H9 (cell line): ENCODE data around the gene ACER3. TPM values are rescaled to one million over a fixed set of nuclear protein-coding genes. Genes with fewer than 3 reads are reported as not detected.

Experiments
- DNase-seq: peaks from one replicate; pipeline ENCODE4 v3.0.0-alpha.2; 2017
- H2AFZ ChIP-seq: one replicate; pipeline ENCODE4 v1.6.1; 2013; ENCODE audit warnings: mild to moderate bottlenecking, low read length, control low read depth, moderate library complexity
- H2AK5ac ChIP-seq: 2 replicates; pipeline ENCODE4 v1.6.1; 2013; ENCODE audit warnings: low read length, control low read depth, mixed read lengths; ENCODE audit not compliant: insufficient read length
- H2BK120ac ChIP-seq: one replicate; pipeline ENCODE4 v1.6.1; 2013; ENCODE audit warnings: low read depth, mild to moderate bottlenecking, low read length, control low read depth, inconsistent platforms; ENCODE audit not compliant: poor library complexity, severe bottlenecking
- H2BK12ac ChIP-seq: 2 replicates; pipeline ENCODE4 v1.6.1; 2013; ENCODE audit warnings: low read length, control low read depth, mixed read lengths, low read depth; ENCODE audit not compliant: insufficient read length
- H2BK15ac ChIP-seq: 2 replicates; pipeline ENCODE4 v1.6.1; 2013; ENCODE audit warnings: low read depth, low read length, control low read depth
- H2BK20ac ChIP-seq: one replicate; pipeline ENCODE4 v1.6.1; 2013; ENCODE audit warnings: low read depth, mild to moderate bottlenecking, low read length, control low read depth, inconsistent platforms; ENCODE audit not compliant: poor library complexity, severe bottlenecking
- H2BK5ac ChIP-seq: 2 replicates; pipeline ENCODE4 v1.6.1; 2013; ENCODE audit warnings: low read length, control low read depth, mixed read lengths; ENCODE audit not compliant: insufficient read length
- H3K14ac ChIP-seq: 2 replicates; pipeline ENCODE4 v1.6.1; 2013; ENCODE audit warnings: low read length, control low read depth; ENCODE audit not compliant: insufficient read depth
- H3K18ac ChIP-seq: 2 replicates; pipeline ENCODE4 v1.6.1; 2013; ENCODE audit warnings: low read depth, mild to moderate bottlenecking, mixed read lengths, low read length, control low read depth; ENCODE audit not compliant: insufficient read length
- H3K23ac ChIP-seq: 2 replicates; pipeline ENCODE4 v1.6.1; 2013; ENCODE audit warnings: low read length, control low read depth, mixed read lengths, low read depth; ENCODE audit not compliant: insufficient read length
- H3K23me2 ChIP-seq: 2 replicates; pipeline ENCODE4 v1.6.1; 2013; ENCODE audit warnings: low read depth, mild to moderate bottlenecking, mixed read lengths, low read length, control low read depth; ENCODE audit not compliant: insufficient read length, poor library complexity, severe bottlenecking
- H3K27ac ChIP-seq: 2 replicates; pipeline ENCODE4 v1.5.1; 2013; ENCODE audit warnings: low read length, control low read depth, mixed read lengths, low read depth; ENCODE audit not compliant: insufficient read length
- H3K27me3 ChIP-seq: 2 replicates; pipeline ENCODE4 v1.6.1; 2013; ENCODE audit warnings: low read length, control low read depth, inconsistent platforms; ENCODE audit not compliant: insufficient read depth
- H3K4ac ChIP-seq: 2 replicates; pipeline ENCODE4 v1.6.1; 2013; ENCODE audit warnings: low read depth, mild to moderate bottlenecking, control low read depth, inconsistent platforms, low read length, moderate library complexity
- H3K4me1 ChIP-seq: 2 replicates; pipeline ENCODE4 v1.6.1; 2013; ENCODE audit warnings: low read length, control low read depth, inconsistent platforms; ENCODE audit not compliant: insufficient read depth
- H3K4me2 ChIP-seq: 2 replicates; pipeline ENCODE4 v1.6.1; 2013; ENCODE audit warnings: low read length, control low read depth, mixed read lengths; ENCODE audit not compliant: insufficient read length, insufficient read depth
- H3K56ac ChIP-seq: 2 replicates; pipeline ENCODE4 v1.6.1; 2013; ENCODE audit warnings: low read depth, mild to moderate bottlenecking, mixed read lengths, low read length, control low read depth; ENCODE audit not compliant: insufficient read length
- H3K79me1 ChIP-seq: 2 replicates; pipeline ENCODE4 v1.6.1; 2013; ENCODE audit warnings: low read depth, mild to moderate bottlenecking, moderate library complexity, low read length, control low read depth, inconsistent platforms; ENCODE audit not compliant: insufficient read depth, poor library complexity, severe bottlenecking
- H3K79me2 ChIP-seq: 2 replicates; pipeline ENCODE4 v1.6.1; 2013; ENCODE audit warnings: low read length, control low read depth, inconsistent platforms; ENCODE audit not compliant: insufficient read depth
- H3K9ac ChIP-seq: 2 replicates; pipeline ENCODE4 v1.6.1; 2013; ENCODE audit warnings: low read length, control low read depth, mixed read lengths; ENCODE audit not compliant: insufficient read length; ENCODE audit errors: extremely low read depth
- H3K9me3 ChIP-seq: one replicate; pipeline ENCODE4 v1.6.1; 2013; ENCODE audit warnings: low read depth, low read length, inconsistent platforms; ENCODE audit not compliant: control insufficient read depth
- H3T11ph ChIP-seq: one replicate; pipeline ENCODE4 v1.6.1; 2013; ENCODE audit warnings: mild to moderate bottlenecking, low read length, control low read depth, inconsistent platforms
- H4K20me1 ChIP-seq: one replicate; pipeline ENCODE4 v1.6.1; 2013; ENCODE audit not compliant: control insufficient read depth, insufficient read length, insufficient read depth
- H4K5ac ChIP-seq: 2 replicates; pipeline ENCODE4 v1.6.1; 2013; ENCODE audit warnings: low read depth, mild to moderate bottlenecking, mixed read lengths, low read length, control low read depth; ENCODE audit not compliant: insufficient read length
- H4K8ac ChIP-seq: replicated peaks from 2 replicates; pipeline ENCODE4 v1.6.1; 2013; ENCODE audit warnings: low read length, control low read depth, mixed read lengths, low read depth; ENCODE audit not compliant: insufficient read length
- H4K91ac ChIP-seq: 2 replicates; pipeline ENCODE4 v1.6.1; 2013; ENCODE audit warnings: low read depth, mild to moderate bottlenecking, moderate library complexity, mixed read lengths, low read length, control low read depth; ENCODE audit not compliant: insufficient read length
- H3K27ac Mint-ChIP-seq, 3 experiments: 2 replicates in 2 of 3; 3 replicates in 1 of 3; pipeline ENCODE4 v1.8.0; 2020 to 2021; ENCODE audit warnings: mixed read lengths in 3 of 3, mild to moderate bottlenecking in 1 of 3, moderate library complexity in 1 of 3
- H3K27me3 Mint-ChIP-seq: 2 replicates; pipeline ENCODE4 v1.8.0; 2021; ENCODE audit warnings: low read depth, mild to moderate bottlenecking, moderate library complexity, mixed read lengths
- H3K36me3 Mint-ChIP-seq, 3 experiments: 2 replicates in 2 of 3; 3 replicates in 1 of 3; pipeline ENCODE4 v1.8.0; 2020 to 2021; ENCODE audit warnings: low read depth in 3 of 3, mixed read lengths in 3 of 3; ENCODE audit not compliant: insufficient read depth in 1 of 3
- H3K4me1 Mint-ChIP-seq, 2 experiments: 2 replicates each; pipeline ENCODE4 v1.8.0; 2020; ENCODE audit warnings: mixed read lengths in 2 of 2
- H3K4me3 Mint-ChIP-seq, 2 experiments: 2 replicates in 1 of 2; 3 replicates in 1 of 2; pipeline ENCODE4 v1.8.0; 2020 to 2021; ENCODE audit warnings: mild to moderate bottlenecking in 2 of 2, mixed read lengths in 2 of 2, moderate library complexity in 1 of 2
- H3K9me3 Mint-ChIP-seq, 2 experiments: 2 replicates in 1 of 2; 3 replicates in 1 of 2; pipeline ENCODE4 v1.8.0; 2020; ENCODE audit warnings: mild to moderate bottlenecking in 2 of 2, mixed read lengths in 2 of 2, moderate library complexity in 1 of 2
- CTCF ChIP-seq: fragments of 200-600 bp; sonication (generic); conservative IDR thresholded peaks from 3 replicates; pipeline ENCODE4 v1.8.0; 2021; ENCODE audit warnings: antibody characterized with exemption, mild to moderate bottlenecking
- WGBS: extraction: QIAGEN DNeasy Blood & Tissue Kit; methylation state at CpG from one replicate; pipeline ENCODE4 v1.1.7; 2013; ENCODE audit warnings: missing lambda C conversion rate, low lambda C conversion rate, mixed read lengths; ENCODE audit not compliant: insufficient read length; ENCODE audit errors: extremely low coverage; 5-methylcytosine and 5-hydroxymethylcytosine counted together
- total RNA-seq: library from RNA; stranded (reverse); gene quantifications from 2 replicates; pipeline ENCODE4 v1.2.1, GENCODE V29; 2021

Gene ACER3
- total RNA-seq, 1 experiment from 2014 or later: 14.7 TPM

- H3T11ph ChIP-seq: no peak overlapping the region
- WGBS: no CpG with 5 or more reads among the region's 2 CpGs
- no peaks in the 10 kb centered on the region for H3K9me3 Mint-ChIP-seq
- no peaks in the 10 kb centered on the region for H3K27me3 Mint-ChIP-seq
- H3K9ac ChIP-seq: no peak overlapping the region
- no peak overlapping the region for H2BK20ac ChIP-seq
- H3K4me1 Mint-ChIP-seq: peaks cover 16 to 24% of the 10 kb centered on the region in 2 experiments
- H3K9me3 ChIP-seq: no peaks in the 10 kb centered on the region
- H2BK5ac ChIP-seq: no peak overlapping the region
- 0 out of 7 replicates have a peak overlapping the region, but pooled peaks of 1 of the 3 experiments have one; percentile 9 for H3K27ac Mint-ChIP-seq
- H3K79me1 ChIP-seq: no peaks in the 10 kb centered on the region
- H3K23me2 ChIP-seq: no peaks in the 10 kb centered on the region
- no peak overlapping the region for H4K5ac ChIP-seq
- peaks cover 3% of the 10 kb centered on the region; the same call in 1 of the 2 replicates for H3K4me1 ChIP-seq
- no peak overlapping the region for H3K27ac ChIP-seq
- H4K91ac ChIP-seq: no peak overlapping the region
- no peak overlapping the region for H3K18ac ChIP-seq
- no peaks in the 10 kb centered on the region for H4K20me1 ChIP-seq
- H3K23ac ChIP-seq: no peak overlapping the region
- no peak overlapping the region for H3K4me3 Mint-ChIP-seq
- no peak overlapping the region for H4K8ac ChIP-seq
- no peak overlapping the region for H3K4ac ChIP-seq
- H2AK5ac ChIP-seq: no peak overlapping the region
- no peak overlapping the region for H3K4me2 ChIP-seq
- no peaks in the 10 kb centered on the region for H3K27me3 ChIP-seq
- no peak overlapping the region for H2BK15ac ChIP-seq
- H3K79me2 ChIP-seq: no peaks in the 10 kb centered on the region
- no peak overlapping the region for H3K56ac ChIP-seq
- peaks cover 0 to 9% (median 3%) of the 10 kb centered on the region in 3 experiments; a peak in 4 of 7 replicates for H3K36me3 Mint-ChIP-seq
- no peak overlapping the region for H3K14ac ChIP-seq
- DNase-seq: no peak
- no peak for TF ChIP-seq CTCF
- H2AFZ ChIP-seq: no peak overlapping the region
- H2BK12ac ChIP-seq: no peak overlapping the region
- no peak overlapping the region for H2BK120ac ChIP-seq
These were observed 159.4 kb downstream of the ACER3 start for GRCh38 chr11:77019976-77020595.
